OCI-LY3 (cell line): ENCODE measurements around the gene LARGE1.

Experiments
- H2AFZ ChIP-seq: fragments of 200-600, 300-600 bp; shearing (Covaris generic); 2 replicates; pipeline ENCODE4 v1.6.0; 2014; ENCODE audit warnings: antibody characterized with exemption, low read depth, low read length
- H3K27ac ChIP-seq: fragments of 200-600, 300-600 bp; sonication (generic); 2 replicates; pipeline ENCODE4 v1.5.1; 2014; ENCODE audit warnings: mild to moderate bottlenecking, low read length, moderate library complexity, mixed read lengths
- H3K27me3 ChIP-seq: fragments of 200-600, 300-600 bp; sonication (generic); 2 replicates; pipeline ENCODE4 v1.6.1; 2014; ENCODE audit warnings: low read depth, low read length, mixed read lengths
- H3K36me3 ChIP-seq: fragments of 200-600, 300-600 bp; sonication (generic); replicated peaks from 2 replicates; pipeline ENCODE3; 2014; ENCODE audit warnings: low read depth, low read length, mixed read lengths
- H3K4me1 ChIP-seq: fragments of 300-600, 200-600 bp; sonication (generic); 2 replicates; pipeline ENCODE4 v1.6.1; 2014; ENCODE audit warnings: low read length, mixed read lengths
- H3K4me2 ChIP-seq: fragments of 200-600, 300-600 bp; sonication (generic); 2 replicates; pipeline ENCODE4 v1.6.1; 2014; ENCODE audit warnings: low read length, mixed read lengths
- H3K4me3 ChIP-seq: fragments of 300-600, 200-600 bp; sonication (generic); 2 replicates; pipeline ENCODE4 v1.5.1; 2014; ENCODE audit warnings: antibody characterized with exemption, mild to moderate bottlenecking, low read length, moderate library complexity
- H3K79me2 ChIP-seq: fragments of 300-600, 200-600 bp; shearing (Covaris generic); 2 replicates; pipeline ENCODE4 v1.6.1; 2014; ENCODE audit warnings: mild to moderate bottlenecking, low read length, mixed read lengths
- H3K9ac ChIP-seq: fragments of 300-600, 200-600 bp; shearing (Covaris generic); 2 replicates; pipeline ENCODE4 v1.6.0; 2014; ENCODE audit warnings: mild to moderate bottlenecking, low read length, moderate library complexity
- H3K9me3 ChIP-seq: fragments of 200-600, 300-600 bp; shearing (Covaris generic); 2 replicates; pipeline ENCODE4 v1.6.1; 2014; ENCODE audit warnings: low read length, mixed read lengths; ENCODE audit not compliant: insufficient read depth
- H4K20me1 ChIP-seq: fragments of 200-600, 300-600 bp; sonication (generic); 2 replicates; pipeline ENCODE4 v1.6.1; 2016; ENCODE audit warnings: low read length, mixed read lengths; ENCODE audit not compliant: insufficient read depth
- CTCF ChIP-seq: fragments of 200-600, 300-600 bp; sonication (generic); IDR thresholded peaks from 2 replicates; pipeline ENCODE4 v1.5.1; 2014; ENCODE audit warnings: antibody characterized with exemption, low read length, low read depth
- EZH2phosphoT487 ChIP-seq: fragments of 200-600 bp; shearing (Covaris generic); IDR thresholded peaks from 2 replicates; pipeline ENCODE4 v1.6.1; 2018; ENCODE audit warnings: antibody characterized with exemption, mixed run types, low read depth

Gene LARGE1

GRCh38 chr22:33958741-33959140, 38.5 kb upstream of the LARGE1 start:
- TF ChIP-seq CTCF = no peak
- TF ChIP-seq EZH2phosphoT487 = no peak
- Histone ChIP-seq H3K36me3 (no peaks in the 10 kb centered on the region), H3K79me2 (no peaks in the 10 kb centered on the region), H3K4me3 (no peak overlapping the region), H3K9ac (no peak overlapping the region), H3K4me2 (peak overlapping the region; percentile 2; the same call in 1 of the 2 replicates), H3K9me3 (no peaks in the 10 kb centered on the region), H3K27me3 (0 out of 2 replicates have a peak, but pooled peaks cover 7% of the 10 kb centered on the region), H2AFZ (no peak overlapping the region), H3K27ac (no peak overlapping the region), H4K20me1 (no peaks in the 10 kb centered on the region), H3K4me1 (peaks cover 52% of the 10 kb centered on the region)

- no peaks in the 10 kb centered on the region for H3K36me3 ChIP-seq
- H3K4me2 ChIP-seq = peak overlapping the region; percentile 29
- H3K79me2 ChIP-seq = no peaks in the 10 kb centered on the region
- H3K9ac ChIP-seq = no peak overlapping the region
- no peaks in the 10 kb centered on the region for H3K9me3 ChIP-seq
- H4K20me1 ChIP-seq = no peaks in the 10 kb centered on the region
- H3K27ac ChIP-seq = no peak overlapping the region
- no peak overlapping the region for H2AFZ ChIP-seq
- H3K4me1 ChIP-seq = peaks cover 51% of the 10 kb centered on the region
- no peak for TF ChIP-seq EZH2phosphoT487
- no peak for TF ChIP-seq CTCF
- no peak overlapping the region for H3K4me3 ChIP-seq
- peaks cover 21% of the 10 kb centered on the region for H3K27me3 ChIP-seq
Measured at GRCh38 chr22:33957086-33957485, 36.8 kb upstream of the LARGE1 start.

- H3K27ac ChIP-seq = no peak overlapping the region
- H3K27me3 ChIP-seq = peaks cover 23% of the 10 kb centered on the region
- H3K9me3 ChIP-seq = no peaks in the 10 kb centered on the region
- no peaks in the 10 kb centered on the region for H4K20me1 ChIP-seq
- H3K4me1 ChIP-seq = peaks cover 37% of the 10 kb centered on the region
- no peak overlapping the region for H2AFZ ChIP-seq
- H3K9ac ChIP-seq = no peak overlapping the region
- TF ChIP-seq CTCF = no peak
- no peak for TF ChIP-seq EZH2phosphoT487
- no peaks in the 10 kb centered on the region for H3K36me3 ChIP-seq
- no peak overlapping the region for H3K4me2 ChIP-seq
- H3K79me2 ChIP-seq = no peaks in the 10 kb centered on the region
- H3K4me3 ChIP-seq = no peak overlapping the region
Measured at GRCh38 chr22:33952776-33953175, 32.5 kb upstream of the LARGE1 start.

GRCh38 chr22:33940741-33941140, 20.5 kb upstream of the LARGE1 start:
- H3K4me2 ChIP-seq = no peak overlapping the region
- TF ChIP-seq EZH2phosphoT487 (no peak), CTCF (no peak)
- H3K27ac ChIP-seq = no peak overlapping the region
- H4K20me1 ChIP-seq = no peaks in the 10 kb centered on the region
- no peaks in the 10 kb centered on the region for H3K4me1 ChIP-seq
- no peaks in the 10 kb centered on the region for H3K9me3 ChIP-seq
- H3K27me3 ChIP-seq = peaks cover 22% of the 10 kb centered on the region
- H3K79me2 ChIP-seq = no peaks in the 10 kb centered on the region
- H2AFZ ChIP-seq = no peak overlapping the region
- H3K36me3 ChIP-seq = no peaks in the 10 kb centered on the region
- H3K4me3 ChIP-seq = no peak overlapping the region
- H3K9ac ChIP-seq = no peak overlapping the region
